Thyroid gland (tissue), 4 donors: ENCODE data around the gene SIDT1.

ENCODE experiments used
- POLR2A ChIP-seq, 2 donors: fragments of 450-650 bp; IDR thresholded peaks; one replicate each; pipeline ENCODE4 v1.6.1; 2017; ENCODE audit warnings: antibody characterized with exemption in 2 of 2, mild to moderate bottlenecking in 2 of 2, moderate library complexity in 1 of 2
- TF ChIP-seq, protein P1 (sequence below), 6 experiments: fragments of 200-600 bp in 3 of 6; fragments of 450-650 bp in 3 of 6; sonication (generic) in 3 of 6; IDR thresholded peaks; one replicate each; pipeline ENCODE4 v1.5.1; 2016 to 2019; ENCODE audit warnings: antibody characterized with exemption in 6 of 6, mild to moderate bottlenecking in 2 of 6, inconsistent platforms in 1 of 6, moderate library complexity in 1 of 6

DNA sequence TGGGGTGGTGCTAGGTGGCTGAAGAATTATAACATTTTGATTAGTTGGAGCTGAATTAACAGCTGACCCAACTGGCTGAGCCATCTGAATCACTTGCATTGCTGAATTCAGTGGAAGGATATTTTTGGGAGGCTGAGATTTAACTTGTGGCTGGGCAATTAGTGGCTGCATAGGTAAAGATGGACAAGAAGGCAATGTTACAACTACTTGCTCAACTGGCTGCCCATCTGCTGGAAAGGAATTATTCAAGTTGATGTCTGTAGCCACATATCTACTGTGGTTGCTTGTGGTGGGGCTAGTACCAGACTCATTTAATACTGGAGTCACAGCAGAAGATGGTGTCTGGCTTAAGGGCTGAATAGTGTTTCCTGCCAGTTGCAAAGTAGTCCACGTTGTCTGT is 127.6 kb downstream of the SIDT1 start:
- TF ChIP-seq POLR2A (IDR thresholded peaks at IDR 0.05), result no peak
- TF ChIP-seq, protein P1, sequence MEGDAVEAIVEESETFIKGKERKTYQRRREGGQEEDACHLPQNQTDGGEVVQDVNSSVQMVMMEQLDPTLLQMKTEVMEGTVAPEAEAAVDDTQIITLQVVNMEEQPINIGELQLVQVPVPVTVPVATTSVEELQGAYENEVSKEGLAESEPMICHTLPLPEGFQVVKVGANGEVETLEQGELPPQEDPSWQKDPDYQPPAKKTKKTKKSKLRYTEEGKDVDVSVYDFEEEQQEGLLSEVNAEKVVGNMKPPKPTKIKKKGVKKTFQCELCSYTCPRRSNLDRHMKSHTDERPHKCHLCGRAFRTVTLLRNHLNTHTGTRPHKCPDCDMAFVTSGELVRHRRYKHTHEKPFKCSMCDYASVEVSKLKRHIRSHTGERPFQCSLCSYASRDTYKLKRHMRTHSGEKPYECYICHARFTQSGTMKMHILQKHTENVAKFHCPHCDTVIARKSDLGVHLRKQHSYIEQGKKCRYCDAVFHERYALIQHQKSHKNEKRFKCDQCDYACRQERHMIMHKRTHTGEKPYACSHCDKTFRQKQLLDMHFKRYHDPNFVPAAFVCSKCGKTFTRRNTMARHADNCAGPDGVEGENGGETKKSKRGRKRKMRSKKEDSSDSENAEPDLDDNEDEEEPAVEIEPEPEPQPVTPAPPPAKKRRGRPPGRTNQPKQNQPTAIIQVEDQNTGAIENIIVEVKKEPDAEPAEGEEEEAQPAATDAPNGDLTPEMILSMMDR (IDR thresholded peaks at IDR 0.05), result no peak
